Activated T-cell treated with anti-CD3 and anti-CD28 coated beads, Interleukin-2, amount 50 U/mL, for 24 hours (primary cell): Measurements from ENCODE around the gene PSMD4.
"Not testable (repeated sequence)": the region's sequence is repeated elsewhere in the genome, so short reads cannot be mapped to it uniquely, and the experiment has no call there.

Experiments used
- DNase-seq: peaks from one replicate; pipeline ENCODE4 v3.0.0-alpha.2; 2020
- H3K27ac Mint-ChIP-seq: 2 replicates; pipeline ENCODE4 v1.8.0; 2020; ENCODE audit warnings: mild to moderate bottlenecking, mixed read lengths
- H3K27me3 Mint-ChIP-seq: 2 replicates; pipeline ENCODE4 v1.8.0; 2020; ENCODE audit warnings: mixed read lengths
- H3K36me3 Mint-ChIP-seq: 2 replicates; pipeline ENCODE4 v1.8.0; 2020; ENCODE audit warnings: low read depth, mixed read lengths
- H3K4me1 Mint-ChIP-seq: 2 replicates; pipeline ENCODE4 v1.8.0; 2020; ENCODE audit warnings: low read depth, mixed read lengths
- H3K4me3 Mint-ChIP-seq: 2 replicates; pipeline ENCODE4 v1.8.0; 2020; ENCODE audit warnings: mild to moderate bottlenecking, moderate library complexity, mixed read lengths
- H3K9me3 Mint-ChIP-seq: 2 replicates; pipeline ENCODE4 v1.8.0; 2020; ENCODE audit warnings: mixed read lengths

The PSMD4 gene

GRCh38 chr1:151254217-151255213, at the start of gene PSMD4:
Gene PSMD4 (plus strand): TSS chr1:151254734. CDS start chr1:151254783, 49 bp downstream.
- peak within 1 kb of the TSS; percentile 98 for H3K27ac Mint-ChIP-seq
- no peaks in the 10 kb centered on the region for H3K27me3 Mint-ChIP-seq
- peaks cover 51% of the 10 kb centered on the region for H3K36me3 Mint-ChIP-seq
- peak within 1 kb of the TSS; percentile 91 for H3K4me3 Mint-ChIP-seq
- DNase-seq = peak; percentile 91
- H3K9me3 Mint-ChIP-seq = no peaks in the 10 kb centered on the region
- H3K4me1 Mint-ChIP-seq = peaks cover 33% of the 10 kb centered on the region

DNA sequence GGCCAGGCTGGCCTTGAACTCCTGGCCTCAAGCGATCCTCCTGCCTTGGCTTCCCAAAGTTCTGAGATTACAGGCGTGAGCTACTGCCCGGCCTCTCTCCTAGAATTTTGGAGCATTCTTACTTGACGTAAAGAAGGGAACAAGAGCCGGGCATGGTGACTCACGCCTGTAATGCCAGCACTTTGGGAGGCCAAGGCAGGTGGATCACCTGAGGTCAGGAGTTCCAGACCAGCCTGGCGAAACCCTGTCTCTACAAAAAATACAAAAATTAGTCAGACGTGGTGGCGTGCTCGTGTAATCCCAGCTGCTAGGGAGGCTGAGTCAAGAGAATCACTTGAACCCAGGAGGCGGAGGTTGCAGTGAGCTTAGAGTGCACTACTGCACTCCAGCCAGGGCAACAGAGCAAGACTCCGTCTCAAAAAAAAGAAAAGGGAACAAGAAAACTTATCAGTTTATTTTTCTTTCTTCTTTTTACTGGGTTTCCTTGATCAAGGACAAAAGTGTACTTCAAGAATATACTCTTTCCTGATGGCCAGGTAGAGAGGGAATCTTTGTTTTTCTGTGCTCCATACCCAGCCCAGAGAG, 49.1 kb upstream of the PSMD4 start:
- H3K27me3 Mint-ChIP-seq, DNase-seq, H3K9me3 Mint-ChIP-seq, H3K4me3 Mint-ChIP-seq: not testable (repeated sequence)
- Mint-ChIP-seq H3K36me3 (peaks cover 85% of the 10 kb centered on the region), H3K27ac (peak overlapping the region; percentile 50), H3K4me1 (peaks cover 35% of the 10 kb centered on the region)

- H3K36me3 Mint-ChIP-seq = peaks cover 83% of the 10 kb centered on the region
- H3K27ac Mint-ChIP-seq = peak overlapping the region; percentile 8
- H3K4me3 Mint-ChIP-seq = no peak overlapping the region
- H3K4me1 Mint-ChIP-seq = peaks cover 31% of the 10 kb centered on the region
- H3K27me3 Mint-ChIP-seq = no peaks in the 10 kb centered on the region
- no peaks in the 10 kb centered on the region for H3K9me3 Mint-ChIP-seq
- no peak for DNase-seq
These were observed 43.7 kb upstream of the PSMD4 start for GRCh38 chr1:151210830-151211229.

- Mint-ChIP-seq H3K36me3 (peaks cover 78% of the 10 kb centered on the region), H3K27me3 (no peaks in the 10 kb centered on the region), H3K4me3 (peak overlapping the region; percentile 18), H3K27ac (peak overlapping the region; percentile 88), H3K4me1 (peaks cover 32% of the 10 kb centered on the region), H3K9me3 (no peaks in the 10 kb centered on the region)
- DNase-seq = no peak
These were observed 42.4 kb upstream of the PSMD4 start for GRCh38 chr1:151211972-151212705.

DNA sequence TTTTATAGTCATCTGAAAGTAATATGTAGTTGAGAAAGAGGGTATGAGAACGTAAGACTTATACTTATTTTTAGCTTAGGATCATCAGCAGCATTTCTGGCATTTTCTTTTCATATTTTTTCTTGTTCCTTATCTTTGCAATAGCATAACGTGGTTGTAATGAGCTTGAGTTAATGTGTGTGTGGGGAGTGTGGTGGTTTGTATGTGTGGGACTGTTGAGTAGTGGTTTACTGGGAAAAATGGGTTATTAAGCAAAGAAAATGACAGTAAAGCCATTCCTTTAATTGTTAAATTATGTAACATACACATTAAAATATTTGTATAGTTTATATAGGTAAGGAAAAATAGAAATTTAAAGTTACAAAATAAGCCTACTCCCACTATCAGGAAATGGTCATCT, 41.0 kb upstream of the PSMD4 start:
- Mint-ChIP-seq H3K4me3 (no peak overlapping the region), H3K9me3 (no peaks in the 10 kb centered on the region), H3K27me3 (no peaks in the 10 kb centered on the region), H3K36me3 (peaks cover 74% of the 10 kb centered on the region), H3K27ac (peak overlapping the region; percentile 57), H3K4me1 (peaks cover 36% of the 10 kb centered on the region)
- no peak for DNase-seq

DNA sequence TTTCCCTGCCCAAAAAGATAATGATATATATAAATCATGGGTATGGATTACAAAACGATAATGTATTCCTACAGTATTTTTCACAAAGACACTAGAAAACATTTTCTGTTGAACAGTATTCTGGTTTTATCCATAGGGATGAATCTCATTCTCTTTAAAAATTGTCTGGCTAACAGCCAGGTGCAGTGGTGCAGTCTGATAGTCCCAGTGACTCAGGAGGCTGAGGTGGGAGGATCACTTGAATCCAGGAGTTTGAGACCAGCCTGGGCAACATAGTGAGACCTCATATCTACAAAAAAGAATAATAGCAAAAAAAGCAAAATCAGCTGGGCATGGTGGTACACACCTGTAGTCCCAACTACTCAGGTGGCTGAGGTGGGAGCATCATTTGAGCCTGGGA, 32.9 kb upstream of the PSMD4 start:
- peaks cover 64% of the 10 kb centered on the region for H3K36me3 Mint-ChIP-seq
- no peak overlapping the region for H3K4me3 Mint-ChIP-seq
- H3K27ac Mint-ChIP-seq = peak overlapping the region; percentile 44
- DNase-seq = no peak
- H3K4me1 Mint-ChIP-seq = peaks cover 13% of the 10 kb centered on the region
- H3K9me3 Mint-ChIP-seq = no peaks in the 10 kb centered on the region
- H3K27me3 Mint-ChIP-seq = no peaks in the 10 kb centered on the region

DNA sequence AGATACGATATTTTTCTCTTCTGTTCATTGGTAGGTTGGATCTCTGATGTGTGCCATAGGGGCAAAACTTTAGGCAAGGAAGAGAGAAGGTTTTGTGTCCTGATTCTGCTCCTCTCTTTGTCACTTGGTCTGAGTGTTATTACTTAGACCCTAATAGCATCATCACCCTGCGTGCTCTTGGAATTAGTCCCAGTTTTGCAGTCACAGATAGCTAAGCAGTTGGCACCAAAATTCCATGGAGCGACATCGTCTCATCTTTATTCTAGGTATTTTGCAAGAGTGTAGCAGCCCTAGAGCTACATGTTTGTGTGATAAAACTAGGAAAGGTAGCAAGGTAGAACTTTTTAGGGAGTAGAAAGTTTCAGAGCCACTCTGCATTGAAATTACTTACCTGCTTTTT, 32.4 kb upstream of the PSMD4 start:
- no peak overlapping the region for H3K4me3 Mint-ChIP-seq
- H3K27ac Mint-ChIP-seq = peak overlapping the region; percentile 2
- peaks cover 67% of the 10 kb centered on the region for H3K36me3 Mint-ChIP-seq
- DNase-seq = no peak
- H3K27me3 Mint-ChIP-seq = no peaks in the 10 kb centered on the region
- H3K4me1 Mint-ChIP-seq = peaks cover 12% of the 10 kb centered on the region
- H3K9me3 Mint-ChIP-seq = no peaks in the 10 kb centered on the region

GRCh38 chr1:151235235-151235634, 19.3 kb upstream of the PSMD4 start:
- H3K27ac Mint-ChIP-seq = peak overlapping the region; percentile 1
- H3K36me3 Mint-ChIP-seq = peaks cover 97% of the 10 kb centered on the region
- H3K4me1 Mint-ChIP-seq = peaks cover 2% of the 10 kb centered on the region
- H3K4me3 Mint-ChIP-seq = no peak overlapping the region
- DNase-seq = peak; percentile 2
- no peaks in the 10 kb centered on the region for H3K9me3 Mint-ChIP-seq
- H3K27me3 Mint-ChIP-seq = no peaks in the 10 kb centered on the region

GRCh38 chr1:151237678-151238466, 16.7 kb upstream of the PSMD4 start:
- Mint-ChIP-seq H3K4me1 (peaks cover 2% of the 10 kb centered on the region), H3K36me3 (peaks cover 95% of the 10 kb centered on the region), H3K4me3 (no peak overlapping the region), H3K9me3 (no peaks in the 10 kb centered on the region), H3K27ac (peak overlapping the region; percentile 6), H3K27me3 (no peaks in the 10 kb centered on the region)
- no peak for DNase-seq

- no peak overlapping the region for H3K4me3 Mint-ChIP-seq
- H3K27me3 Mint-ChIP-seq = no peaks in the 10 kb centered on the region
- no peak for DNase-seq
- H3K9me3 Mint-ChIP-seq = no peaks in the 10 kb centered on the region
- H3K36me3 Mint-ChIP-seq = peaks cover 96% of the 10 kb centered on the region
- peaks cover 2% of the 10 kb centered on the region for H3K4me1 Mint-ChIP-seq
- H3K27ac Mint-ChIP-seq = no peak overlapping the region
These were observed 16.1 kb upstream of the PSMD4 start for GRCh38 chr1:151238467-151238739.

GRCh38 chr1:151242442-151242841, 12.1 kb upstream of the PSMD4 start:
- Mint-ChIP-seq H3K4me1 (peaks cover 2% of the 10 kb centered on the region), H3K4me3 (no peak overlapping the region), H3K27me3 (no peaks in the 10 kb centered on the region), H3K9me3 (no peaks in the 10 kb centered on the region), H3K27ac (peak overlapping the region; percentile 71), H3K36me3 (peaks cover 98% of the 10 kb centered on the region)
- DNase-seq = no peak

DNA sequence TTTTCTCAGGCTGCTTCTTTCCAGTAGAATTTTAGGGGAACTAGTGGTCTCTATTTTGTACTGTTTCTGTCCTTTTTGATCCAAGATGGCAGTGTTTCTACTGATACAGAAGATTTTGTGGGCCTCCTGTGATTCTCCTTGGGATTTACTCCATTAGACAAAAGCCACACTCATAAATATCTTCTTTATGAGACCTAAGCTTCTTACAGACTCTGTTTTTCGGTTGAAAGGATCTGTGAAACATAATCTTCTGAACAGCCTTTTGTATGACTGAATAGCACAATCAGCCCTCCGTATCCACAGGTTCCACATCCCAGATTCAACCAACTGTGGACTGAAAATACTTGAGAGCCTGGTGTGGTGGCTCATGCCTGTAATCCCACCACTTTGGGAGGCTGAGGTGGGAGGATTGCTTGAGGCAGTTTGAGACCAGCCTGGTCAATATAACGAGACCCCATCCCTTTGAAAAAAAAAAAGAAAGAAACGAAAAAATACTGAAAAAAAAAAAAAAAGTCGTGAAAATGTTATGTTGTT, 10.8 kb upstream of the PSMD4 start:
- no peak for DNase-seq
- no peaks in the 10 kb centered on the region for H3K27me3 Mint-ChIP-seq
- peak overlapping the region; percentile 24 for H3K27ac Mint-ChIP-seq
- no peak overlapping the region for H3K4me3 Mint-ChIP-seq
- no peaks in the 10 kb centered on the region for H3K9me3 Mint-ChIP-seq
- H3K4me1 Mint-ChIP-seq = no peaks in the 10 kb centered on the region
- peaks cover 98% of the 10 kb centered on the region for H3K36me3 Mint-ChIP-seq

DNA sequence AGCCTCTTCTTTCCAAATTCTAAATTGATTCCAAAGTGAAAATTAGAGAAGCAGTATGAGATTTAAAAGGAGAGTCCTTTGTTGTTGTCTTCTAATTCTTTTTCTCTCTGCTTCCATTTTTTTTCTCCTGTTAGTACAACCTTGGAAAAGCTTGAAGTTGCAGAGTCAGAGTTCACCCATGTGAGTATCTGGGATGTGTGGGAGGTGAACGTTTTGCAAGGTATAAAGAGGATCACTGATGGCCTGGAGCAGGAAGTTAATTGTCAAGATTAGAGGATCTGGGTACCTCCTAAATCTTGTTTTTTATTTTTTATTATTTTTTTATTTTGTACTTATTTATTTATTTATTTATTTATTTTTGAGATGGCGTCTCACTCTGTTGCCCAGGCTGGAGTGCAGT, 7.7 kb upstream of the PSMD4 start:
- Mint-ChIP-seq H3K4me1 (peaks cover 2% of the 10 kb centered on the region), H3K27ac (no peak overlapping the region), H3K36me3 (peaks cover 90% of the 10 kb centered on the region), H3K9me3 (no peaks in the 10 kb centered on the region), H3K27me3 (no peaks in the 10 kb centered on the region), H3K4me3 (no peak overlapping the region)
- no peak for DNase-seq
